C4-2B (cell line): ENCODE measurements around the gene CCDC61.

Experiments used
- ZFX ChIP-seq: fragments of 450-650 bp; IDR thresholded peaks from 2 replicates; pipeline ENCODE4 v1.6.1; 2017
- TF ChIP-seq, protein P1 (sequence below): fragments of 450-650 bp; conservative IDR thresholded peaks from 2 replicates; pipeline ENCODE4 v1.5.1; 2017; ENCODE audit warnings: mild to moderate bottlenecking

GRCh38 chr19:46036744-46037128 is 41.5 kb downstream of the CCDC61 start:
- TF ChIP-seq, protein P1, sequence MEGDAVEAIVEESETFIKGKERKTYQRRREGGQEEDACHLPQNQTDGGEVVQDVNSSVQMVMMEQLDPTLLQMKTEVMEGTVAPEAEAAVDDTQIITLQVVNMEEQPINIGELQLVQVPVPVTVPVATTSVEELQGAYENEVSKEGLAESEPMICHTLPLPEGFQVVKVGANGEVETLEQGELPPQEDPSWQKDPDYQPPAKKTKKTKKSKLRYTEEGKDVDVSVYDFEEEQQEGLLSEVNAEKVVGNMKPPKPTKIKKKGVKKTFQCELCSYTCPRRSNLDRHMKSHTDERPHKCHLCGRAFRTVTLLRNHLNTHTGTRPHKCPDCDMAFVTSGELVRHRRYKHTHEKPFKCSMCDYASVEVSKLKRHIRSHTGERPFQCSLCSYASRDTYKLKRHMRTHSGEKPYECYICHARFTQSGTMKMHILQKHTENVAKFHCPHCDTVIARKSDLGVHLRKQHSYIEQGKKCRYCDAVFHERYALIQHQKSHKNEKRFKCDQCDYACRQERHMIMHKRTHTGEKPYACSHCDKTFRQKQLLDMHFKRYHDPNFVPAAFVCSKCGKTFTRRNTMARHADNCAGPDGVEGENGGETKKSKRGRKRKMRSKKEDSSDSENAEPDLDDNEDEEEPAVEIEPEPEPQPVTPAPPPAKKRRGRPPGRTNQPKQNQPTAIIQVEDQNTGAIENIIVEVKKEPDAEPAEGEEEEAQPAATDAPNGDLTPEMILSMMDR = no peak
- TF ChIP-seq ZFX = no peak
